B cell (primary cell): ENCODE measurements around the gene CSF1R. TPM values are rescaled to one million over a fixed set of nuclear protein-coding genes. Genes with fewer than 3 reads are reported as not detected.

Experiments used
- ATAC-seq: fragments of 200-7000 bp; cut with Tn5 transposase; one replicate; pipeline ENCODE4 v1.10.0; 2021; ENCODE audit warnings: low read depth, mild to moderate bottlenecking, moderate number of reproducible peaks, moderate library complexity
- CTCF ChIA-PET: fragments of 350-600 bp; sonication (Branson Sonifier 250); formaldehyde crosslinking; loops from one replicate; lab custom pipeline; 2021; ENCODE audit warnings: antibody characterized with exemption, inconsistent platforms; lab: Charles Lee
- POLR2A ChIA-PET: fragments of 350-600 bp; sonication (Branson Sonifier 250); formaldehyde crosslinking; loops from one replicate; lab custom pipeline; 2021; ENCODE audit warnings: antibody characterized with exemption; lab: Charles Lee
- DNase-seq: peaks from one replicate; pipeline ENCODE4 v3.0.0; 2013
- H2AFZ ChIP-seq: 2 replicates; pipeline ENCODE4 v1.6.1; 2012; ENCODE audit warnings: mild to moderate bottlenecking, low read depth, low read length; ENCODE audit not compliant: insufficient read depth, poor library complexity, severe bottlenecking
- H3K27ac ChIP-seq, 2 donors: 1 replicate in 1 of 2; 2 replicates in 1 of 2; pipeline ENCODE4 v1.5.1; 2012 to 2013; ENCODE audit warnings: low read length in 2 of 2, mild to moderate bottlenecking in 2 of 2, moderate library complexity in 1 of 2
- H3K27me3 ChIP-seq, 4 experiments: fragments of 200-600 bp in 1 of 4; sonication (generic) in 1 of 4; replicated peaks in 1 of 4; 1 replicate in 2 of 4; 2 replicates in 2 of 4; pipeline versions ENCODE4 v1.6.1 to v1.7.0; 2013 to 2016; ENCODE audit warnings: low read length in 3 of 4, mild to moderate bottlenecking in 2 of 4, mixed read lengths in 1 of 4, moderate library complexity in 1 of 4; ENCODE audit not compliant: insufficient read depth in 4 of 4, control insufficient read depth in 3 of 4; ENCODE audit errors: control extremely low read depth in 1 of 4
- H3K36me3 ChIP-seq, 2 experiments: replicated peaks in 1 of 2; 1 replicate in 1 of 2; 2 replicates in 1 of 2; pipeline versions ENCODE4 v1.6.1 to v1.7.1; 2013; ENCODE audit warnings: low read length in 1 of 2; ENCODE audit not compliant: insufficient read depth in 2 of 2, control insufficient read depth in 1 of 2; ENCODE audit errors: control extremely low read depth in 1 of 2, extremely low read depth in 1 of 2
- H3K4me1 ChIP-seq, 2 donors: fragments of 200-600 bp in 1 of 2; sonication (generic) in 1 of 2; 1 replicate in 1 of 2; 2 replicates in 1 of 2; pipeline versions ENCODE4 v1.5.1 to v1.6.1; 2013 to 2017; ENCODE audit warnings: low read length in 2 of 2; ENCODE audit not compliant: control insufficient read depth in 2 of 2, insufficient read depth in 2 of 2
- H3K4me2 ChIP-seq: replicated peaks from 2 replicates; pipeline ENCODE3; 2012; ENCODE audit warnings: mild to moderate bottlenecking, low read depth, low read length; ENCODE audit not compliant: poor library complexity, severe bottlenecking
- H3K4me3 ChIP-seq, 5 experiments: fragments of 200-600 bp in 1 of 5; sonication (generic) in 1 of 5; 1 replicate in 3 of 5; 2 replicates in 2 of 5; pipeline versions ENCODE4 v1.5.1 to v1.7.0; 2011 to 2016; ENCODE audit warnings: low read length in 4 of 5, mild to moderate bottlenecking in 4 of 5, low read depth in 2 of 5, control low read depth in 1 of 5, moderate library complexity in 1 of 5; ENCODE audit not compliant: insufficient read depth in 1 of 5; ENCODE audit errors: control extremely low read depth in 1 of 5, extremely low read depth in 1 of 5
- H3K79me2 ChIP-seq: fragments of 200-600 bp; sonication (generic); one replicate; pipeline ENCODE4 v1.6.0; 2016; ENCODE audit warnings: low read length; ENCODE audit not compliant: control insufficient read depth, insufficient read depth
- H3K9ac ChIP-seq: fragments of 200-600 bp; sonication (generic); 2 replicates; pipeline ENCODE4 v1.6.1; 2017; ENCODE audit warnings: mild to moderate bottlenecking, low read length, moderate library complexity
- H3K9me3 ChIP-seq, 3 donors: one replicate each; pipeline versions ENCODE4 v1.6.1 to v1.7.1; 2013; ENCODE audit warnings: low read length in 2 of 3; ENCODE audit not compliant: control insufficient read depth in 2 of 3, insufficient read depth in 1 of 3; ENCODE audit errors: control extremely low read depth in 1 of 3
- H4K20me1 ChIP-seq: 2 replicates; pipeline ENCODE4 v1.6.0; 2012; ENCODE audit warnings: mild to moderate bottlenecking, low read length; ENCODE audit not compliant: insufficient read depth, control insufficient read depth, poor library complexity, severe bottlenecking
- H3K27ac Mint-ChIP-seq: one replicate; pipeline ENCODE4 v1.8.0; 2021; ENCODE audit warnings: mixed read lengths
- H3K27me3 Mint-ChIP-seq: one replicate; pipeline ENCODE4 v1.8.0; 2021; ENCODE audit warnings: mixed read lengths
- H3K4me1 Mint-ChIP-seq: one replicate; pipeline ENCODE4 v1.8.0; 2021; ENCODE audit warnings: mixed read lengths
- H3K4me3 Mint-ChIP-seq: one replicate; pipeline ENCODE4 v1.8.0; 2021; ENCODE audit warnings: mixed read lengths
- H3K9me3 Mint-ChIP-seq: one replicate; pipeline ENCODE4 v1.8.0; 2022; ENCODE audit warnings: mixed read lengths; ENCODE audit not compliant: insufficient read depth
- EZH2 ChIP-seq: IDR thresholded peaks from 2 replicates; pipeline ENCODE4 v1.6.1; 2012; ENCODE audit warnings: borderline replicate concordance, low read depth, mild to moderate bottlenecking, moderate library complexity, low read length; ENCODE audit not compliant: insufficient read depth, poor library complexity, severe bottlenecking
- WGBS: methylation state at CpG from one replicate; pipeline ENCODE4 v1.1.5; 2013; ENCODE audit warnings: missing lambda C conversion rate; ENCODE audit not compliant: insufficient coverage; 5-methylcytosine and 5-hydroxymethylcytosine counted together
- intact Hi-C: fragments of 100-400 bp; cut with micrococcal nuclease; formaldehyde crosslinking; loops from one replicate; pipeline ENCODE4 v1.10.0; 2022
- polyA plus RNA-seq: library from polyadenylated mRNA; depleted of rRNA; stranded (reverse); fragments of >200 nt; gene quantifications from 2 replicates; pipeline ENCODE4 v1.2.3, GENCODE V29; 2012
- total RNA-seq, 2 donors: library from RNA; stranded (reverse); fragments of 120-200 nt in 1 of 2; gene quantifications; 1 replicate in 1 of 2; 2 replicates in 1 of 2; pipeline versions ENCODE4 v1.2.3 to v1.2.4, GENCODE V29; 2013 to 2022
- TF ChIP-seq, protein P1 (sequence below): fragments of 200-600 bp; IDR thresholded peaks from one replicate; pipeline ENCODE4 v1.8.0; 2022; ENCODE audit warnings: antibody characterized with exemption, mild to moderate bottlenecking

CSF1R gene
- total and polyA plus RNA-seq, 2 donors (not counting 1 experiment from before 2014, with no cell fraction given): 1.6 to 2.5 TPM

- Histone ChIP-seq H4K20me1 (no peaks in the 10 kb centered on the region), H3K4me1 (peaks cover 0 to 22% of the 10 kb centered on the region in 2 donors), H3K27me3 (no peaks in the 10 kb centered on the region), H3K4me3 (no peak overlapping the region), H3K27ac (no peak overlapping the region), H3K4me2 (no peak overlapping the region), H3K36me3 (no peaks in the 10 kb centered on the region), H3K79me2 (no peaks in the 10 kb centered on the region), H3K9ac (no peak overlapping the region), H3K9me3 (peaks cover 0 to 2% (median 0%) of the 10 kb centered on the region in 3 donors), H2AFZ (no peak overlapping the region)
- no peak for ATAC-seq
- 88% methylated on average over 6 of the region's 6 CpGs for WGBS
- CTCF ChIA-PET: interaction anchor here (0.6 kb wide), 1 partner anchor 1368 kb away, joined by 3 read pairs; no protein-coding TSS in a partner anchor
- Mint-ChIP-seq H3K27me3 (no peaks in the 10 kb centered on the region), H3K4me1 (peaks cover 18% of the 10 kb centered on the region), H3K27ac (no peak overlapping the region), H3K4me3 (no peak overlapping the region), H3K9me3 (no peaks in the 10 kb centered on the region)
- DNase-seq: no peak
- intact Hi-C loops: no loop called here
- POLR2A ChIA-PET: no interaction called here
- TF ChIP-seq EZH2: no peak
- TF ChIP-seq, protein P1, sequence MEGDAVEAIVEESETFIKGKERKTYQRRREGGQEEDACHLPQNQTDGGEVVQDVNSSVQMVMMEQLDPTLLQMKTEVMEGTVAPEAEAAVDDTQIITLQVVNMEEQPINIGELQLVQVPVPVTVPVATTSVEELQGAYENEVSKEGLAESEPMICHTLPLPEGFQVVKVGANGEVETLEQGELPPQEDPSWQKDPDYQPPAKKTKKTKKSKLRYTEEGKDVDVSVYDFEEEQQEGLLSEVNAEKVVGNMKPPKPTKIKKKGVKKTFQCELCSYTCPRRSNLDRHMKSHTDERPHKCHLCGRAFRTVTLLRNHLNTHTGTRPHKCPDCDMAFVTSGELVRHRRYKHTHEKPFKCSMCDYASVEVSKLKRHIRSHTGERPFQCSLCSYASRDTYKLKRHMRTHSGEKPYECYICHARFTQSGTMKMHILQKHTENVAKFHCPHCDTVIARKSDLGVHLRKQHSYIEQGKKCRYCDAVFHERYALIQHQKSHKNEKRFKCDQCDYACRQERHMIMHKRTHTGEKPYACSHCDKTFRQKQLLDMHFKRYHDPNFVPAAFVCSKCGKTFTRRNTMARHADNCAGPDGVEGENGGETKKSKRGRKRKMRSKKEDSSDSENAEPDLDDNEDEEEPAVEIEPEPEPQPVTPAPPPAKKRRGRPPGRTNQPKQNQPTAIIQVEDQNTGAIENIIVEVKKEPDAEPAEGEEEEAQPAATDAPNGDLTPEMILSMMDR: no peak
Observed at GRCh38 chr5:150068071-150068470, 18.3 kb downstream of the CSF1R start.

GRCh38 chr5:150067405-150067960 lies 18.9 kb downstream of the CSF1R start:
- no peaks in the 10 kb centered on the region for H3K36me3 ChIP-seq
- intact Hi-C loops: no loop called here
- ChIA-PET POLR2A (no interaction called here), CTCF (no interaction called here)
- H3K4me1 Mint-ChIP-seq: peaks cover 18% of the 10 kb centered on the region
- DNase-seq (no peak), ATAC-seq (no peak)
- TF ChIP-seq EZH2: no peak
- TF ChIP-seq, protein P1: no peak
- H2AFZ ChIP-seq: no peak overlapping the region
- no peaks in the 10 kb centered on the region for H3K9me3 Mint-ChIP-seq
- 71% methylated on average over 4 of the region's 6 CpGs for WGBS
- peaks cover 0 to 22% of the 10 kb centered on the region in 2 donors for H3K4me1 ChIP-seq
- no peaks in the 10 kb centered on the region for H3K9me3 ChIP-seq
- no peaks in the 10 kb centered on the region for H3K79me2 ChIP-seq
- H3K27ac ChIP-seq: no peak overlapping the region
- no peak overlapping the region for H3K27ac Mint-ChIP-seq
- no peaks in the 10 kb centered on the region for H4K20me1 ChIP-seq
- no peaks in the 10 kb centered on the region for H3K27me3 Mint-ChIP-seq
- H3K4me3 ChIP-seq: no peak overlapping the region
- no peaks in the 10 kb centered on the region for H3K27me3 ChIP-seq
- no peak overlapping the region for H3K9ac ChIP-seq
- H3K4me3 Mint-ChIP-seq: peak overlapping the region; percentile 7
- no peak overlapping the region for H3K4me2 ChIP-seq
